DND-41 (cell line): ENCODE results near the gene DCLK2.

Experiments
- ATAC-seq: fragments of 200-7000 bp; cut with Tn5 transposase; 3 replicates; pipeline ENCODE4 v1.9.1; 2021; ENCODE audit warnings: low read depth; ENCODE audit not compliant: insufficient read depth
- DNase-seq: peaks from one replicate; pipeline ENCODE4 v3.0.0-alpha.2; 2020
- H2AFZ ChIP-seq: 2 replicates; pipeline ENCODE4 v1.6.0; 2012; ENCODE audit warnings: low read depth, low read length
- H3K27ac ChIP-seq: 2 replicates; pipeline ENCODE4 v1.5.1; 2012; ENCODE audit warnings: low read length, inconsistent platforms
- H3K27me3 ChIP-seq: fragments of 200-600 bp; sonication (generic); 2 replicates; pipeline ENCODE4 v1.6.0; 2012; ENCODE audit warnings: low read length, mild to moderate bottlenecking, inconsistent platforms; ENCODE audit not compliant: insufficient read depth, poor library complexity
- H3K36me3 ChIP-seq: 2 replicates; pipeline ENCODE4 v1.5.1; 2012; ENCODE audit warnings: low read length, inconsistent platforms; ENCODE audit not compliant: insufficient read depth
- H3K4me1 ChIP-seq: 2 replicates; pipeline ENCODE4 v1.5.1; 2012; ENCODE audit warnings: mild to moderate bottlenecking, low read length; ENCODE audit not compliant: insufficient read depth
- H3K4me2 ChIP-seq: 2 replicates; pipeline ENCODE4 v1.6.0; 2012; ENCODE audit warnings: mild to moderate bottlenecking, moderate library complexity, low read length, inconsistent platforms; ENCODE audit not compliant: insufficient read depth
- H3K4me3 ChIP-seq, 2 experiments: fragments of 200-600 bp in 1 of 2; shearing (Covaris generic) in 1 of 2; 2 replicates each; pipeline ENCODE4 v1.5.1; 2012 to 2016; ENCODE audit warnings: inconsistent platforms in 2 of 2, low read length in 2 of 2, mild to moderate bottlenecking in 2 of 2, low read depth in 1 of 2, moderate library complexity in 1 of 2
- H3K79me2 ChIP-seq: 2 replicates; pipeline ENCODE4 v1.6.0; 2012; ENCODE audit warnings: low read length, inconsistent platforms; ENCODE audit not compliant: insufficient read depth
- H3K9ac ChIP-seq: 2 replicates; pipeline ENCODE4 v1.6.0; 2012; ENCODE audit warnings: low read depth, mild to moderate bottlenecking, inconsistent platforms, low read length, moderate library complexity
- H3K9me3 ChIP-seq: 2 replicates; pipeline ENCODE4 v1.5.1; 2012; ENCODE audit warnings: low read length, moderate library complexity, mild to moderate bottlenecking, inconsistent platforms; ENCODE audit not compliant: insufficient read depth, severe bottlenecking
- H4K20me1 ChIP-seq: 2 replicates; pipeline ENCODE4 v1.6.0; 2012; ENCODE audit warnings: low read length; ENCODE audit not compliant: insufficient read depth
- CTCF ChIP-seq: IDR thresholded peaks from 2 replicates; pipeline ENCODE4 v1.5.1; 2012; ENCODE audit warnings: borderline replicate concordance, low read length, moderate library complexity, mild to moderate bottlenecking; ENCODE audit not compliant: poor library complexity, severe bottlenecking; ENCODE audit errors: extremely low read depth
- EZH2 ChIP-seq: IDR thresholded peaks from 3 replicates; pipeline ENCODE4 v1.6.1; 2012; ENCODE audit warnings: borderline replicate concordance, low read depth, mild to moderate bottlenecking, moderate library complexity, low read length, inconsistent platforms; ENCODE audit not compliant: severe bottlenecking

DCLK2 gene

GRCh38 chr4:150065740-150066139 lies 12.5 kb upstream of the DCLK2 start:
- Histone ChIP-seq H3K27ac (no peak overlapping the region), H3K27me3 (no peaks in the 10 kb centered on the region), H3K9ac (no peak overlapping the region), H3K79me2 (no peaks in the 10 kb centered on the region), H2AFZ (no peak overlapping the region), H3K4me3 (no peak overlapping the region), H3K4me2 (no peak overlapping the region), H3K36me3 (no peaks in the 10 kb centered on the region), H3K4me1 (no peaks in the 10 kb centered on the region), H3K9me3 (no peaks in the 10 kb centered on the region), H4K20me1 (no peaks in the 10 kb centered on the region)
- no peak for ATAC-seq
- DNase-seq, result no peak
- TF ChIP-seq EZH2 (no peak), CTCF (no peak)

GRCh38 chr4:150067859-150068258 lies 10.4 kb upstream of the DCLK2 start:
- H3K9ac ChIP-seq, result no peak overlapping the region
- DNase-seq, result no peak
- no peaks in the 10 kb centered on the region for H3K36me3 ChIP-seq
- no peaks in the 10 kb centered on the region for H4K20me1 ChIP-seq
- TF ChIP-seq CTCF, result no peak
- no peaks in the 10 kb centered on the region for H3K79me2 ChIP-seq
- no peaks in the 10 kb centered on the region for H3K4me1 ChIP-seq
- no peak overlapping the region for H3K27ac ChIP-seq
- no peak overlapping the region for H2AFZ ChIP-seq
- no peak overlapping the region for H3K4me2 ChIP-seq
- H3K4me3 ChIP-seq, result no peak overlapping the region
- no peaks in the 10 kb centered on the region for H3K9me3 ChIP-seq
- no peaks in the 10 kb centered on the region for H3K27me3 ChIP-seq
- ATAC-seq, result no peak

GRCh38 chr4:150068300-150068960 lies 9.8 kb upstream of the DCLK2 start:
- TF ChIP-seq EZH2, result no peak
- no peak for TF ChIP-seq CTCF
- H2AFZ ChIP-seq, result no peak overlapping the region
- H3K79me2 ChIP-seq, result no peaks in the 10 kb centered on the region
- H3K27ac ChIP-seq, result no peak overlapping the region
- no peaks in the 10 kb centered on the region for H3K36me3 ChIP-seq
- H3K4me2 ChIP-seq, result no peak overlapping the region
- no peaks in the 10 kb centered on the region for H3K4me1 ChIP-seq
- no peaks in the 10 kb centered on the region for H4K20me1 ChIP-seq
- ATAC-seq (no peak), DNase-seq (no peak)
- H3K9ac ChIP-seq, result no peak overlapping the region
- H3K27me3 ChIP-seq, result no peaks in the 10 kb centered on the region
- H3K4me3 ChIP-seq, result no peak overlapping the region
- no peaks in the 10 kb centered on the region for H3K9me3 ChIP-seq

- Histone ChIP-seq H2AFZ (no peak overlapping the region), H3K36me3 (no peaks in the 10 kb centered on the region), H3K27me3 (no peaks in the 10 kb centered on the region), H3K9me3 (no peaks in the 10 kb centered on the region), H3K4me1 (no peaks in the 10 kb centered on the region), H3K27ac (no peak overlapping the region), H3K9ac (no peak overlapping the region), H3K79me2 (no peaks in the 10 kb centered on the region), H4K20me1 (no peaks in the 10 kb centered on the region), H3K4me3 (no peak overlapping the region), H3K4me2 (no peak overlapping the region)
- no peak for DNase-seq
- ATAC-seq, result no peak
- no peak for TF ChIP-seq CTCF
- TF ChIP-seq EZH2, result no peak
Observed at GRCh38 chr4:150069353-150069752, 8.9 kb upstream of the DCLK2 start.
